HCT116 (cell line): ENCODE data around the gene SLC12A7.

Source experiments
- CTCF ChIP-seq, 3 experiments: fragments of 200-600 bp in 1 of 3; sonication (generic) in 1 of 3; IDR thresholded peaks in 2 of 3; conservative IDR thresholded peaks in 1 of 3; 2 replicates each; pipeline ENCODE4 v1.5.1; 2012 to 2017; ENCODE audit warnings: low read depth in 2 of 3, low read length in 2 of 3, antibody characterized with exemption in 1 of 3, borderline replicate concordance in 1 of 3, control low read depth in 1 of 3, mild to moderate bottlenecking in 1 of 3, mixed read lengths in 1 of 3, mixed run types in 1 of 3, moderate library complexity in 1 of 3; ENCODE audit not compliant: insufficient read depth in 1 of 3
- EZH2 ChIP-seq: fragments of 200-600 bp; sonication (generic); IDR thresholded peaks from 2 replicates; pipeline ENCODE4 v1.6.1; 2017; ENCODE audit warnings: antibody characterized with exemption, mixed run types
- POLR2A ChIP-seq: IDR thresholded peaks from 2 replicates; pipeline ENCODE4 v1.7.0; 2011; ENCODE audit warnings: borderline replicate concordance; ENCODE audit not compliant: insufficient read depth, insufficient read length; ENCODE audit errors: extremely low read depth
- REST ChIP-seq: IDR thresholded peaks from 2 replicates; pipeline ENCODE4 v1.6.1; 2012; ENCODE audit warnings: low read depth

GRCh38 chr5:1006656-1007071, 105.2 kb downstream of the SLC12A7 start:
- TF ChIP-seq EZH2 (no peak), CTCF (IDR thresholded peaks at IDR 0.05 in 2 of 3, conservative IDR thresholded peaks at IDR 0.05 in 1 of 3; ENCODE audit: borderline replicate concordance in 1 of 3, insufficient read depth in 1 of 3, low read depth in 2 of 3, low read length in 2 of 3) (no peak), POLR2A (no peak), REST (no peak)
